Measurements from ENCODE around the gene ZSCAN21.
A peak's percentile ranks its signal among the peaks of the same experiment; 100 is the strongest.

Gene ZSCAN21

GRCh38 chr7:100101016-100101862 lies 51.7 kb downstream of the ZSCAN21 start, which contains the start of the genes AP4M1 and MCM7:
Gene AP4M1 (plus strand): TSS chr7:100101643. CDS start chr7:100101715, 72 bp downstream.
Gene MCM7 (minus strand): TSS chr7:100101397. CDS start chr7:100101294, 103 bp downstream.
- DNase-seq = peak; percentile 99

DNA sequence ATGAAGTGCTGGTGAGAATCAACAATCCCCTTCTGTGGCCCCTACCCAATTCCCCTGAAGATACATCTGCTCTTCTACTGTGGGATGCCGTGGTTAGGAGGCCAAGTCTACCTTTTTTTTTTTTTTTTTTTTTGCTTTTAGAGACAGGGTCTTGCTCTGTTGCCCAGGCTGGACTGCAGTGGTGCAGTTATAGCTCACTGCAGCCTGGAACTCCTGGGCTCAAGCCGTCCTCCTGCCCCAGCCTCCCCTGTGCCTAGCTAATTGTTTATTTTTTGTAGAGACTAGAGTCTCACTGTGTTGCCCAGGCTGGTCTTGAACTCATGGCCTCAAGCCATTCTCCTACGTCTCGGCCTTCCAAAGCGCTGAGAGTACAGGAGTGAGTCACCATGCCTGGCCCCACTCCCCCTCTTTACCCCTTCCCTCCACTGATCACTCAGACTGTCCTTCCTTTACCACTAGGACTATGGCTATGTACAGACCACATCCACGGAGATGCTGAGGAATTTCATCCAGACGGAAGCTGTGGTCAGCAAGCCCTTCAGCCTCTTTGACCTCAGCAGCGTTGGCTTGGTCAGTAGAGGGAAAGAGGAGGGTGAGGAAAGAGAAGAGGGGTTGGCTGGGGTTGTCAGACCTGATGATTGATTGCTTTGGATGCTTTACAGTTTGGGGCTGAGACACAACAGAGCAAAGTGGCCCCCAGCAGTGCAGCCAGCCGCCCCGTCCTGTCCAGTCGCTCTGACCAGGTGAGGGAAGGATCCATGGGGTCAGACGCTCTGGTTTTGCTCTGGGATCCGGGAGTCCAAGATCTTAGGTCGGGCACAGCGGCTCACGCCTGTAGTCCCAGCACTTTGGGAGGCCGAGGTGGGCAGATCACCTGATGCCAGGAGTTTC lies 53.6 kb downstream of the ZSCAN21 start:
- no peak for DNase-seq

- DNase-seq = no peak
These were observed 56.0 kb downstream of the ZSCAN21 start for GRCh38 chr7:100105534-100105933.

DNA sequence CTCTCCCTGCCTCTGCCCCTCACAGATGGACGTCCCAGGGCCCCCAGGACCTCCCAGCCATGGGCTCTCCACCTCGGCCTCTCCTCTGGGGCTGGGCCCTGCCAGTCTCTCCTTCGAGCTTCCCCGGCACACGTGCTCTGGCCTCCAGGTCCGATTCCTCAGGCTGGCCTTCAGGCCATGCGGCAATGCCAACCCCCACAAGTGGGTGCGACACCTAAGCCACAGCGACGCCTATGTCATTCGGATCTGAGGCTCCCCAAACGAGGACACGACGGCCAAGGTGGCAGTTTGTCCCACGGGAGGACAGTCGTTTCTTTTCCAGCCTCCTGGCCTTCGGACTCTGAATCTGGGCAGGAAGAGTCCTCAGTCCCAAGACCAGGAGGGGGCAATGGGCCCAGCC lies 57.1 kb downstream of the ZSCAN21 start:
- no peak for DNase-seq

- no peak for DNase-seq
These were observed 57.7 kb downstream of the ZSCAN21 start for GRCh38 chr7:100107125-100107737.

GRCh38 chr7:100107890-100108289 lies 58.3 kb downstream of the ZSCAN21 start:
- DNase-seq = no peak

DNA sequence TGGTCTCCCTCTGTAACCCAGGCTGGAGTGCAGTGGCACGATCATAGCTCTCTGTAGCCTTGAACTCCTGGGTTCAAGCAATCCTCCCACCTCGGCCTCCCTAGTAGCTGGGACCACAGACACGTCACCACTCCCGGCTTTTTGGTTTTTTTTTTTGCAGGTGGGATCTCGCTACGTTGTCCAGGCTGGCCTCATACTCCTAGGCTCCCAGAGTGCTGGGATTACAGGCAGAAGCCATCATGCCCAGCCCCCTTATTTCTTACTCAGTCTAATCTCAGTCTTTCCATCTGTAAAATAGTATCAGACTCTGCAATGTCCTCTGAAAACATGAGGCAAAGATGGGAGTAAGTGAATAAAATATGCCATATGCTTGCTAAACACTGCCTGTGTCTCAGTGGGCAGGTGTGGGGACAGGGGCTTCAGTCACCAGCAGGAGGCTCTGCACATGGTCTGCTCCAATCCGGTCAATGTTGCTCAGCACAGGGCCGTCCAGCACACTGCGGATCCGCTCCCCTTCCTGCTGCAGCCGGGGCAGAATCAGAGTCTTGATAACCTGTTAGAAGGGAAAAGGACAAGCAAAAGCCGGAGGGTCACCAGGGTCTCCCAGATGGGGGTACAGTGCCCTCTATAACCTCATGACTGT lies 60.1 kb downstream of the ZSCAN21 start:
- no peak for DNase-seq

- DNase-seq = no peak
These were observed 61.6 kb downstream of the ZSCAN21 start for GRCh38 chr7:100111156-100111555.

DNA sequence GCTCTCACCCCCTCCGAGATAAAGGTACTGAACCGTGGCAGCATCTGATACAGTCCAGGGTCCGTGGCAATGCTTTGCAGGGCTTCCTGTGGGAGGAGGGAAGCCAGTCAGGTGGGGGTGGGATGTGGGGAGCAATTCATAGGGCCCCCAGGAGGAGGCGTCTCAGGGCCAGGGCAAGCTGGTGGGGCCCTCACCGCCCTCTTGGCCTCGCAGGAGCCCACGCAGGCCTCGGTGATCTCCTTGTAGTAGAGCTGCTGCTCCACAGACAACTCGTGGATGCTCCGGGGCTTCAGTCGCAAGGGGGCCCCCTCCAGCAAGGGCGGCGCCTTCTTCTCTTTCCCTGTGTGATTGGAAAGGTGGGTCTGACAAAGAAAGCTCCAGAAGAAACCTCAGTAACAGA lies 62.3 kb downstream of the ZSCAN21 start:
- DNase-seq = no peak

All from NCI-H2081 (cell line).